Kidney epithelial cell (primary cell): ENCODE results near the gene ITPRIPL2. TPM values are rescaled to one million over a fixed set of nuclear protein-coding genes. Genes with fewer than 3 reads are reported as not detected.

Source experiments
- DNase-seq: peaks from one replicate; pipeline ENCODE4 v3.0.0-alpha.2; 2010; ENCODE audit warnings: low read depth
- H3K27me3 ChIP-seq: 2 replicates; pipeline ENCODE4 v1.6.0; 2011; ENCODE audit warnings: low read length; ENCODE audit not compliant: control insufficient read depth, insufficient read depth
- H3K36me3 ChIP-seq: 2 replicates; pipeline ENCODE4 v1.5.1; 2011; ENCODE audit warnings: low read length; ENCODE audit not compliant: control insufficient read depth, insufficient read depth
- H3K4me3 ChIP-seq: 2 replicates; pipeline ENCODE4 v1.5.1; 2011; ENCODE audit warnings: low read depth, mild to moderate bottlenecking, control low read depth, low read length
- total RNA-seq: library from RNA; depleted of rRNA; stranded (reverse); fragments of >200 nt; gene quantifications from 2 replicates; pipeline ENCODE4 v1.2.3, GENCODE V29; 2015
- TF ChIP-seq, protein P1 (sequence below): IDR thresholded peaks from 2 replicates; pipeline ENCODE4 v1.5.1; 2011; ENCODE audit warnings: mild to moderate bottlenecking, moderate library complexity, low read length, control low read depth, inconsistent platforms; ENCODE audit not compliant: insufficient read depth, poor library complexity, severe bottlenecking

ITPRIPL2 gene
- total RNA-seq, 1 donor from 2014 or later: 71.8 TPM

DNA sequence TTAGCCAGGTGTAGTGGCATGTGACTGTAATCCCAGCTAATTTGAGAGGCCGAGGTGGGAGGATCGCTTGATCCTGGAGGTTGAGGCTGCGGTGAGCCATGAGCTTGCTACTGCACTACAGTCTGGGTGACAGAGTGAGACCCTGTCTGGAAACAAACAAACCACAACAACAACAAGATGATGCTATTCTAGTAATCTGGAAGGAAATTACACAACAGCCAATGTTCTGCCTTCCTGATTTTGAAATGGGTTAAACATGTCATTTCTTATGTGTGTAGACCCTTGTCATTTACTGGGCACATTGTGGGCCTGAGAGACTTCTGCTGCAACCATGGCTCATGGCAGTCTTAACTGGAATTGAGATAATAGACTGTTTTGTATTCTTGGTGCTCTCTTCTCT, 40.4 kb upstream of the ITPRIPL2 start:
- TF ChIP-seq, protein P1, sequence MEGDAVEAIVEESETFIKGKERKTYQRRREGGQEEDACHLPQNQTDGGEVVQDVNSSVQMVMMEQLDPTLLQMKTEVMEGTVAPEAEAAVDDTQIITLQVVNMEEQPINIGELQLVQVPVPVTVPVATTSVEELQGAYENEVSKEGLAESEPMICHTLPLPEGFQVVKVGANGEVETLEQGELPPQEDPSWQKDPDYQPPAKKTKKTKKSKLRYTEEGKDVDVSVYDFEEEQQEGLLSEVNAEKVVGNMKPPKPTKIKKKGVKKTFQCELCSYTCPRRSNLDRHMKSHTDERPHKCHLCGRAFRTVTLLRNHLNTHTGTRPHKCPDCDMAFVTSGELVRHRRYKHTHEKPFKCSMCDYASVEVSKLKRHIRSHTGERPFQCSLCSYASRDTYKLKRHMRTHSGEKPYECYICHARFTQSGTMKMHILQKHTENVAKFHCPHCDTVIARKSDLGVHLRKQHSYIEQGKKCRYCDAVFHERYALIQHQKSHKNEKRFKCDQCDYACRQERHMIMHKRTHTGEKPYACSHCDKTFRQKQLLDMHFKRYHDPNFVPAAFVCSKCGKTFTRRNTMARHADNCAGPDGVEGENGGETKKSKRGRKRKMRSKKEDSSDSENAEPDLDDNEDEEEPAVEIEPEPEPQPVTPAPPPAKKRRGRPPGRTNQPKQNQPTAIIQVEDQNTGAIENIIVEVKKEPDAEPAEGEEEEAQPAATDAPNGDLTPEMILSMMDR: no peak
- H3K27me3 ChIP-seq: no peaks in the 10 kb centered on the region
- H3K36me3 ChIP-seq: no peaks in the 10 kb centered on the region
- no peak for DNase-seq
- H3K4me3 ChIP-seq: no peak overlapping the region

DNA sequence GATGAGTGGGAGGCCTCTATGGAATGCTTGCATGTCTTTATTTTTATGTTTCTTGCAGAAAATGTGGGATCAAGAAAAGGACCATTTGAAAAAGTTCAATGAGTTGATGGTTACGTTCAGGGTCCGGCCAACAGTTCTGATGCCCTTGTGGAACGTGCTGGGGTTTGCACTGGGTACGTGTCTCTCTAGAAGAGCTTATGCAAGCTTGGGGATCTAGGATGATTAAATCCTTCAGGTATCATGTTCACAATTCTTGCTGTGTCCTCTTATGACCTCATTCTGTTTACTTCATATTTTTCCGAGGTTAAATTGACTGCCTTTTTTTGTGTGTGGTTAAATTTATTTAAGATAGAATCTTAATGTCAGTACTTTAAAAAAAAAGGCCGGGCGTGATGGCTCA, 39.9 kb upstream of the ITPRIPL2 start:
- no peak overlapping the region for H3K4me3 ChIP-seq
- DNase-seq: no peak
- H3K36me3 ChIP-seq: no peaks in the 10 kb centered on the region
- no peaks in the 10 kb centered on the region for H3K27me3 ChIP-seq
- TF ChIP-seq, protein P1: no peak

DNA sequence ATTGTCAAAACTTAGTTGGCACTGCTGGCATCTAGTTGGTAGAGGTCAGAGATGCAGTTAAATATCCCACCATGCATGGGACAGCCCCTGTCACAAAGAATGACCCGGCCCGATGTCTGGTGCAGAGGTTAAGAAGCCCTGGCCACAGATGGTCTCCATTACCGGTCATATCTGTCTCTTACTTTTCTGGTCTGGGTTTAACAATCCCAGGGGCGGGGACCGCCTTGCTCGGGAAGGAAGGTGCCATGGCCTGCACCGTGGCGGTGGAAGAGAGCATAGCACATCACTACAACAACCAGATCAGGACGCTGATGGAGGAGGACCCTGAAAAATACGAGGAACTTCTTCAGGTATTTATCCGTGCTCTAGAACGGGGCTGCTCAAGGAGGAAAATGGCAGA, 38.3 kb upstream of the ITPRIPL2 start:
- H3K27me3 ChIP-seq: no peaks in the 10 kb centered on the region
- H3K4me3 ChIP-seq: no peak overlapping the region
- H3K36me3 ChIP-seq: no peaks in the 10 kb centered on the region
- TF ChIP-seq, protein P1: no peak
- no peak for DNase-seq

DNA sequence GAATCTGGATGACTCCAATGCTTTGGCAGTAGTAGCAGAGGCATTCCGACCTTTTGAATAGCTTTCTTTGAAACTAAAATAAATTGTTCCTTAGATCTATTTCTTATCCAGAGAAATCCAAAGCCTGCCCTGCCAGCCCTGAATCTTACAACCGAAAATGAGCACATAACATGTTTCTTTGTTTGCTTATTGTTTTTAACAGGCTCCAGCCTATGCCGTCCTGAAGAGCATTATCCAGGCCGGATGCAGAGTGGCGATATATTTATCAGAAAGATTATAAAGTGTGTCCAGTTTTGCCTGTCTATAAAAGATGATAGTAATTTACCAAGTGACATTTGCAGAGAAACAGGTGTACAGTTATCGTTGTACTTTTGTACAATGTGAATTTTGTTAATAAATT, 35.9 kb upstream of the ITPRIPL2 start:
- H3K36me3 ChIP-seq: no peaks in the 10 kb centered on the region
- TF ChIP-seq, protein P1: no peak
- no peak overlapping the region for H3K4me3 ChIP-seq
- DNase-seq: no peak
- no peaks in the 10 kb centered on the region for H3K27me3 ChIP-seq

DNA sequence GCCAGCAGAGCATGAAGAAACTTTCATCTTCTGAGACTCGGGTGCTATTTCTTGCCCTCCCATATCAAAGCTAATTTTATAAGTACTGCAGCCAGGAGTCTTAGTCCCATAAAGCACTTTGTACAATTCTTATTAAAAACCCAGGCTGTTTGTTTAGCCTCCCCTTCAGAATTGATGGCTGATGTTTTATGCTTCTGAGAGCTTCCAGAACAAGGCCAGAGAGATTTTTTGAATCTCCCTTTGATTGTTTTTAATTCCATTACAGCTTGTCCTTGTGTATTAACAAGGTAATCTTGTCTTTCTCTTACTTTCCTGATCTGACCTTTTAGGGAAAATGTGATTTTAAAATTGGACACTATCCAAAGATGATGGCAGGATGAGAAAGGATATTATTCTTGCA, 30.1 kb upstream of the ITPRIPL2 start:
- no peak overlapping the region for H3K4me3 ChIP-seq
- H3K36me3 ChIP-seq: no peaks in the 10 kb centered on the region
- no peaks in the 10 kb centered on the region for H3K27me3 ChIP-seq
- TF ChIP-seq, protein P1: no peak
- DNase-seq: no peak

DNA sequence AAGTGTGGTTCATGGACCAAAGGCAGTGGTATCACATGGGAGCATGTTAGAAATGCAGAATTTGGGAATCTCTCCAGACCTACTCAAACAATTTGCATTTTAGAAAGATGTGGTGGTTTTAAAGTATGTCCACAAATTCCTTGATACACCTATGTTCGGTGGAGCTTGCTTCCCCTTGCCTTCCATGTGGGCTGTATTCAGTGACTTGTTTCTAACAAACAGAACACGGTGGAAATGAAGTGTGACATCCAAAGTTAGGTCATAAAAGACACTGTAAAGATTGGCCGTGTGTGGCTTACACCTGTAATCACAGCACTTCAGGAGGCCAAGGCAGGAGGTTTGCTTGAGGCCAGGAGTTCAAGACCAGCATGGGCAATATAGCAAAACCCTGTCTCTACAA, 29.6 kb upstream of the ITPRIPL2 start:
- no peak for DNase-seq
- Histone ChIP-seq H3K4me3 (no peak overlapping the region), H3K36me3 (no peaks in the 10 kb centered on the region), H3K27me3 (no peaks in the 10 kb centered on the region)
- TF ChIP-seq, protein P1: no peak
